ENCODE results near the gene MYOT. TPM values are rescaled to one million over a fixed set of nuclear protein-coding genes. Genes with fewer than 3 reads are reported as not detected.

Gene MYOT
- total RNA-seq, 1 donor from 2014 or later: 22.4 TPM

DNA sequence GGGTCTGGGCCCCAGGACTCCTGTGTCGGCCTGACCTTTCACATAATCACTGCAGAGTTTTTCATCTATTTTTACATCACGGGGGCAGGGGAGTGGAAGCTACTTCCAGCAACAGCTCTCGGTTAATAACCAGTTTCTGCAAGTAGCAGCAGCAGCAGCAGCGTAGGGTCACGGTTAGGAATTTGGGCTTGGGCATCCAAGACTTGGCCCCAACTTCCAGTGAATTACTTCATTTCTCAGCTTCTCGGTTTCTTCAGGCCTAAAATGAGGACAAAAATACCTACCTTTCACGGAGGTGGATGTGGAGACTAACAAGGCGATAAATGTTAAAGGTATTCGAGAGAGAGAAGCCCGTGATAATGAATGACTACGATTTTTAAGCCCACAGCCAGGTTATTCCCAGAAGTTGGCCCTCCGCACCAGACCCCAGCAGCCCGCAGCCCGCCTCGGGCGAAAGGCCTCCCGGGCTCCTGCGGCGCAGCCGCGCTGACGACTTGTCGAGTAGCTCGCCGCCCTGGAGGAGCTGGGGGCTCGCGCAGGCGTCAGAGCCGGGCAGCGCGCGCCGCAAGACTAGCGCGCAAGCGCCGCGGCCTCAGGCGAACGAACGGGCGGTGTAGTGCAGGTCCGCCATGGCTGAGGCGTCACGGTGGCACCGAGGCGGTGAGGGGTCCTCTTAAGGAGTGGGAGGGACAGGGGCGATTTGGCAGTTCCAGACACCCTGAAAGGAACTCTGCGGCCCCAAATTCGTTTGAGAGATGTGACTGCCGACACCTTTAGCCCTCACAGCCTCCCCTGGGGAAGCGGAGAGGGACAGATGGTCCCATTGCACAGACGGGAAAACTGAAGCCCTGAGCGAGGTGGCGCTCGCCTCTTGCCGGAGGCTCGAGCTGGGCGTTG lies 21.5 kb downstream of the MYOT start, which contains the start of gene PKD2L2:
Gene PKD2L2, plus strand, starts transcription at position 595 of the 897 bp plus-strand sequence. Its CDS starts 35 bp downstream, at position 630.
- ATAC-seq (peak; percentile 98), DNase-seq (ENCODE audit: missing footprints) (peak; percentile 94)
- intact Hi-C loops (cut with DNase I): loop anchor here (2.0 kb wide), 1 partner anchor 52 kb away; no protein-coding TSS in a partner anchor

DNA sequence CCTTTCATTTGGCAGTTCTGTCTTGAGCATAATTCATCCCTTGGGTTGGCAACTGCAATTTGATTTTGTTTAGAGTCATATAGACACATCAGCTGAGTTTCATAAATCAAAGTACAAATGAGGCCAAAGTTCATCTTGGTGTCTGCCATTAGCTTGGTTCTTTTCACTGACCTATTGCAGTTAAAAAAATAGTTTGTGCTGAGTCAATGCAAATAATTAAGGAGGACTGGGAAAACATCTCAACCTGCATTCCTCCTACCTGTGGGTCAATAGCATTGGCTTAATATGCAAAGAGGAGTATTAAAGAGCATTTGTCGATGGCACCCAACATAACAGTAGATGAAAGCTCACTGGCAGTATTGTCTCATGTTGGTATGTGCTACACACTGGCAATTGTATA lies 23.2 kb downstream of the MYOT start:
- ATAC-seq (no peak), DNase-seq (ENCODE audit: missing footprints) (no peak)
- intact Hi-C loops (cut with DNase I): loop anchor here (5.0 kb wide), 1 partner anchor 141 kb away; the partner anchor contains the start of gene FAM13B

- no peak for DNase-seq (ENCODE audit: missing footprints)
- intact Hi-C loops (cut with DNase I): loop anchor here (5.0 kb wide), 1 partner anchor 140 kb away; the partner anchor contains the start of gene FAM13B
- no peak for ATAC-seq
These were observed 24.2 kb downstream of the MYOT start for GRCh38 chr5:137891849-137892248.

DNA sequence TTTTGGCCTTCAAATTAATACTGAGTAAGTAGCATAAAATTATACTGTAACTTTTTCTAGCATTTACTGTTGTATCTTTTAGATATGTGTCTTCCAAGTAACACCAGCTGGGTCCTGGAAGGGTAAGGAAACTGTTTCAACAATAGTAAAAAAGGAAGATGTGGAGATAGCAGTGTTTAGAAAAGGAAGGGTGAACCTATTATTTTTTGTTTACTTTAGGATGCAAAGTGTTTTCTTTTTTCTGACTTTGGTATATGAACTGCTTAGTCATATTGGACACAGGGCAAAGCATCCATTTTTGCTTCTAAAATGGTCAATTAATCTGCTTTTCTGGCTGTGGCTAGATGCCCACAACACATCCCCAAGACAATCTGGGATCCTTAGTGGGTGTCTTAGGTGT lies 26.9 kb downstream of the MYOT start:
- intact Hi-C loops (cut with DNase I): loop anchor here (5.0 kb wide), 1 partner anchor 138 kb away; the partner anchor contains the start of gene FAM13B
- ATAC-seq: no peak
- DNase-seq (ENCODE audit: missing footprints): no peak

- no peak for DNase-seq (ENCODE audit: missing footprints)
- no peak for ATAC-seq
- intact Hi-C loops (cut with DNase I): no loop called here
These were observed 28.9 kb downstream of the MYOT start for GRCh38 chr5:137896560-137896959.

- DNase-seq (ENCODE audit: missing footprints) (no peak), ATAC-seq (no peak)
- intact Hi-C loops (cut with DNase I): no loop called here
These were observed 31.8 kb downstream of the MYOT start for GRCh38 chr5:137899493-137899892.

DNA sequence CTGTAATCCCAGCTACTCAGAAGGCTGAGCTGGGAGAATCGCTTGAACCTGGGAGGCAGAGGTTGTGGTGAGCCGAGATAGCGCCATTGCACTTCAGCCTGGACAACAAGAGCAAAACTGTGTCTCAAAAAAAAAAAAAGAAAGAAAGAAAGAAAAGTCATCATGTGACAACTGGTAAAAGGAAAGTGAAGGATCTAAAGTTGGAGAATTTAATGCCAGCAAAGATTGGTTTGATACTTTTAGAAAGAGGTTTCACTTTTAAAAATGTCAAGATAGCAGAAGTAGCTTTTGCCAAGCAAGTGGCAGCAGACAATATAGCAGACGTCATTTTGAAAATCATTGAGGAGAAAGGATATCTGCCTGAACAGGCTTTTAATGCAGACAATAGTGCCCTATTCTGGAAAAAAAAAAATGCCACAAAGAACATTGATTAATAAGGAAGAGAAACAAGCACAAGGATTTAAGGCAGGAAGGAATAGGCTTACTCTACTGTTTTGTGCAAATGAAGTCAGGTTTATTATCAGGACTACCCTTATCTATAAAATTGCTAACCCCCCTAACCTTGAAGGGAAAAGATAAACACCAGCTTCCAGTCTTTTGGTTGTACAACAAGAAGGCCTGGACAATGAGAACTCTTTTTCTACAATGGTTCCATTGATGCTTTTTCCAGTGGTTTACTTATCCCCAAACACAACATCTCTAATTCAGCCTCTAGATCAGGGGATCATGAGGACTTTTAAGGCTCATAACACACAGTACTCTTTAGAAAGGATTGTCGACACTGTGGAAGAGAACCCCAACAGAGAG lies 33.6 kb downstream of the MYOT start:
- DNase-seq (ENCODE audit: missing footprints) (no peak), ATAC-seq (no peak)
- intact Hi-C loops (cut with DNase I): no loop called here

GRCh38 chr5:137902408-137903133 lies 34.9 kb downstream of the MYOT start:
- ATAC-seq: no peak
- intact Hi-C loops (cut with DNase I): no loop called here

GRCh38 chr5:137914758-137915157 lies 47.1 kb downstream of the MYOT start:
- intact Hi-C loops (cut with DNase I): no loop called here
- ATAC-seq: no peak
- no peak for DNase-seq (ENCODE audit: missing footprints)

More at GRCh38 chr5:137902408-137903133, 34.9 kb downstream of the MYOT start:
- no peak for DNase-seq (ENCODE audit: missing footprints)

DNA sequence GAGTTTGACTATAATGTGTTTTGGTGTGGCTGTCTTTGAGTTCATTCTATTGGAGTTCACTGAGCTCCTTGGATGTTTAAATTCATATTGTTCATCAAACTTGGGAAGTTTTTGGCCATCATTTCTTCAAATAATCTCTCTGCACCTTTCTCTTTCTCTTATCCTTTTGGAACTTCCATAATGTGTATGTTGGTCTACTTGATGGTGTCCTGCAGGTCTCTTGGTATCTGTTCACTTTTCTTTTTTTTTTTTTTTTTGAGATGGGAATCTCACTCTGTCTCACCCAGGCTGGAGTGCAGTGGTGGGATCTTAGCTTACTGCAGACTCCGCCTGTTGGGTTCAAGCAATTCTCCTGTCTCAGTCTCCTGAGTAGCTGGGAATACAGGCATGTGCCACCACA lies 49.3 kb downstream of the MYOT start:
- ATAC-seq (no peak), DNase-seq (ENCODE audit: missing footprints) (no peak)
- intact Hi-C loops (cut with DNase I): no loop called here

GRCh38 chr5:137921931-137922330 lies 54.3 kb downstream of the MYOT start:
- no peak for ATAC-seq
- intact Hi-C loops (cut with DNase I): no loop called here
- no peak for DNase-seq (ENCODE audit: missing footprints)

DNA sequence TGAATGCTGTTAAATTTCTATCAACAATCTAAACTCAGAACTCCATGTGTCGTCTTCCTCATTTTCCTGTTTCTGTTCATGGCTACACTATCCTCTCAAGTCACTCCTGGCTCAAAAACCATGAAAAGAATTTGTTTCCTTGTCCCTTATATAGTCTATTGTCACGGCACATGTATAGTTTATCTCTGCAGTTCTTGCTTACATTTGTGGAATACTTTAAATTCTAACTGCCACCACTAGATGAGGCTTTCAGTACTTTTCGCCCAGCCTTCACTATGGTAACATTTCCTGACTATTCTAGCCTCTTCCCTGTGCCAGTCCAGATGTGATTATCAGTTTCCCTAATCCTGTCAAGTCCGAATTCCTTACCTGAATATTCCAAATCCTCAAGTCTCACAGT lies 56.2 kb downstream of the MYOT start:
- DNase-seq (ENCODE audit: missing footprints) (no peak), ATAC-seq (no peak)
- intact Hi-C loops (cut with DNase I): no loop called here

GRCh38 chr5:137932800-137933199 lies 65.1 kb downstream of the MYOT start:
- intact Hi-C loops (cut with DNase I): no loop called here
- ATAC-seq (peak; percentile 76), DNase-seq (ENCODE audit: missing footprints) (no peak)

GRCh38 chr5:137933491-137933911 lies 65.8 kb downstream of the MYOT start:
- no peak for DNase-seq (ENCODE audit: missing footprints)
- ATAC-seq: peak; percentile 29
- intact Hi-C loops (cut with DNase I): no loop called here

GRCh38 chr5:137935190-137935589 lies 67.5 kb downstream of the MYOT start:
- no peak for ATAC-seq
- intact Hi-C loops (cut with DNase I): no loop called here
- DNase-seq (ENCODE audit: missing footprints): no peak

- intact Hi-C loops (cut with DNase I): no loop called here
- ATAC-seq: no peak
- no peak for DNase-seq (ENCODE audit: missing footprints)
These were observed 68.0 kb downstream of the MYOT start for GRCh38 chr5:137935694-137936093.

Data from Right ventricle myocardium inferior (tissue), 1 donor.